HG02973 (cell line): ENCODE data around the gene DUSP9.

Source experiments
- ATAC-seq: cut with Tn5 transposase; IDR thresholded peaks from one replicate; pipeline ENCODE4 v1.9.1; 2021; ENCODE audit warnings: moderate library complexity; ENCODE audit not compliant: unreplicated experiment

DUSP9 gene

DNA sequence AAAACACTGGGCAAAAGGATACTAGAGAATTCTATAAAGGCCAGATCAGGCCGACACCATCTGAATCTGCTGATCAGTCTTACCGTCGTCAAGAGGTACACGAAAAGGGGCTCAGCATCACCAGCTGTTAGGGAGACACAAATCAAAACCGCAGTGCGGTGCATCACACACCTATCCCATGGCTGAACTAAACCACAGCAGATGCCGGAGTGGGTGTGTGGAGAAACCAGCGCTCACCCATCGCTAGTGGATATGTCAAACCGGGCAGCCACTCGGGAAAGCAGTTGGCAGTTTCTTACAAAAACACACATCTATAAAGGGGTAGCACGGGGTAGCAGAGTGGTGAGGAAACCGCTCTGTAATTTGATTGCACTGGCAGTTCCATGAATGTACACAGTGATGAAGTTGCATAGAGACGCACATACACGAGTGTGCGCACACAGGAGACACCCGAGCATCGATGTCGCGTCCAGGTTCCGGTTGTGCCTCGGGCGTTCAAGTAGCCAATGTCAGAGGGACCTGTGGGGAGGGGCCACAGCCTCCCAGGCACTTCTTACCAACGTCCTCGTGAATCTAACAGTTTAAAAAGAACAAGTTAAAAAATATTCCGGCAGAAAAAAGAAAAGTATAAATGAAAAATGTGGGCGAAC, 24.9 kb upstream of the DUSP9 start:
- ATAC-seq, result no peak

DNA sequence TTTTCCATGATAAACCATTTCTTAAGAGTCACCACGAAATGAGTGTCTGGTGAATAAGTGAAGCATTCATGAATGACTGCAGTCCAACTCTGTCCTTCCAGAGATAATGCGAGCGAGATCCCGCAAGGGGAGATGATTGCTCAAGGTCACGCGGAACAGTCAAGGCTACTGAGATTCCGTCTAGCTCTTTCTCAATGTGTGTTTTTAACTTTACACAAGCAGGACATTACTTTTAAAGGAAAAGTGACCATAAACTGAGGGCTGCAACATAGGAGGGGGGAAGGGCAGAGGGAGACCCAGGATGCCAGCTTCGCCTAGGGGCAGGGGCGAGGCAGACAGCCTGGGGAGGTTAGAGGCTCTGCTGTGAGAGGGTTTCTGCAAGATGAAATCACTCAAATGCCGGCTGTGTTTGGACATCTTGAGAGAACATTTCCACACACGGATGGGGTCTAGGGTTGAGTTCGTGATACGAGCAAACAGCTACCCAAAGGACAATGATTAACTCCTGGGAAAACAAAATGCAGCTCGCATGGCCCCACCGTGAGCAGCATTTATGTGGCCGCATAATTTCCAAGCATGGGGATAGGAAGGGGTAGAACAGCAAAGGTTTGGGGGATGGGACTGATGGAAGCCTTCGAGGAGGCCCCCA, 24.2 kb upstream of the DUSP9 start:
- no peak for ATAC-seq

DNA sequence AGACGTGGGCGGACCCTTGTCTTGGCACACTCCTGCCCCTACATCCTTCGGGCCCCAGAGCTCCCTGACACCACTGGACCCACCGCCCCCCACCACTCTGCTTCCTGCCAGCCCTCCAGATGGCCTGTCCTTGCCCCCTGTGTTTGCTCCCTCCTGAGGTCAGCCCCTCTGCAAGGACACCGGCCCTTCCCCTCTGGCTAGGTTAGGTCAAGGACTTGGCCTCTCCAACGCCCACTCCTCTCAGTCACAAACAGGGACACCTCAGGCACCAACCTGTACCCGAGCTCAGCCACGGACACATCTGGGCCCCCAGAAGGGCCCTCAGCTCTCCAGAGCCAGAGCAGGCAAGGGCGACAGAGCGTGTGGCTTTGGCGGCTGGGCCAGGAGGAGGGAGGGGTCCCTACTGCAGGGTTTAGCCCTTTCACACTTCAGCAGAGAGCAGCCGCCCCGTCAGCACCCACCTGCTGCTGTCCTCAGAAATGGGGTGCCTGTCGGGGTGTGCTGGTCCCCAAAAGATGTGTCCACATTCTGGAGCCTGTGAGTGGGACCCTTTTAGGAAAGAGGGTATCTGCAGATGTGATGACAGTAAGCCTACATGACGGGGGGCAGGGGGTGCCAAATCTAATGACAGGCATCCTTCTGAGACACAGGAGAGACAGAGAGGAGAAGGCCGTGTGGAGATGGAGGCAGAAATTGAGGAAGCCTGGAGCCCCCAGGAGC, 23.5 kb upstream of the DUSP9 start:
- no peak for ATAC-seq

DNA sequence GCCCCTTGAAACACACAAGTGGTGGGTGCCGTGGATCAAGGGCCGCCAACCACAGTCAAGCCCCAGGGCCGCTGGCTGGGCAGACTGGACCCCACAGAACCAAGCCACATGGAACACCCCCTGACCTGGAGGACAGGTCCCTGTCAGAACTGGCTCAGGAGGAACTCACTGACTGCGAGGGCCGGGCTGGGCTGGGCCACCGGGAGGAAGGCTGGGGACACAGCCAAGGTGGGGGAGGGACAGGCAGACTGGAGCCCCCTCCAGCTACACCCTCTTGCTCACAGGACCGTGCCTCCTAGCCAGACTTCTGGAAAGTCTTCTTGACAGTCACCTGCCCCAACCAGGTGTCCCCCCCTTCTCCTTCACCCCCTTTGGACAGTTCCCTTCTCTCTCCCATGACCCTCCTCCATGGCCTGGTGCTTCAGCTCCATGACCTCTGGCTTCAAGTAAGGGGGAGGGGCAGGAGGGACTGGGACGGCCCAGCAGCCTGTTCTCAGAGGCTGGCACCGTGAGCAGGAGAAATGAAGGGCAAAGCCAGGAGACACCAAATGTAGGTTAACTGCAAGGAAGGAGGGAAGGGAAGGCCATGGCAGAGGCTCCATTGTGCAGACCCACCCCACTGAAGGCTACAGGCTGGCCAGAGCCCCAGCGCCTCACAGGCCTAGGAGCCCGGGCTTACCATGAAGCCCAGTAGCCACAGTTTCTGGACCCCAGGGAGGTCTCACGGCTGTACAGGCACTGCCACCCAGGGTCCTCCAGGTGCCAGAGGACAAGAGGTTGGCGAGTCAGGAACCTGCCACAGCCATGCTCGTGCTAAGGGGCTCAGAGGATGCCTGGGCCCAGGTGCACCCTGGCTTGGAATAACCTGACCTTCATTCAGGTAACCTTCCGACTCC, 22.6 kb upstream of the DUSP9 start:
- ATAC-seq, result no peak

DNA sequence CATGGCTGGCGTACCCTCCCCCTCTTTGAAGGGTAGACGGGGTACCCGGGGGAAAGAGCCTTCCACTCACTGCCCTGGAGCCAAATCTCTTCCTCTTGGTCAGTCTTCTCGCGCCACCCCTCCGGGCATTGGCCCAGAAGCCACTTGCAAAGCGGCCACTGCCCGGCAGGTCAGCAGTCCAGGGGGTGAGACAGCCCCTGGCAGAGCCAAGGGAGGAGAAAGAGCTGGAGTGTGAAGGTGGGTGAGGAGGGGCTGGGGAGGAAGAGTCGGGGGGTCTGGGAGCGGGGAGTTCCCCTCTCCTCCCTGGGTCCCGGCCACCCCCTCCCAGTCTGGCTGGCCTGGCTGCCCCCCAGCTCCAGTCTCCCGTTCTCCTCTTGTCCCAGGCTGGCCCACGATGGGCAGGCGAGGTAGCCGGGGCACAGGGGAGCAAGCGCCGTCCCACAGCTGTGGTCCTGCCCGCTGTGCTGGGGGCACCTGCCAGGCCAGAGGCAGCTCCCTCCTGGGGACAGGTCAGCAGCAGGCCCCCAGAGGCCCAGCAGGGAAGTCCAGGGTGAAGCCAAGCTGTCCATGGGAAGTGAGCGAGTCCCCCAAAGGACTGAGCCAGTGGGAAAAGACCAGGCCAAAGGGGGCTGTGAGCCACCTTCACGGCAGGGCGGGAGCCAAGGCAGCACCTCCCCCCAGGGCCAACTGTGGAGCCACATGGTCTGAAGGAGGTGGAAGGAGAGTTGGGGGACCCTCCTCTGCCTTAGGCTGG, 21.6 kb upstream of the DUSP9 start:
- no peak for ATAC-seq

DNA sequence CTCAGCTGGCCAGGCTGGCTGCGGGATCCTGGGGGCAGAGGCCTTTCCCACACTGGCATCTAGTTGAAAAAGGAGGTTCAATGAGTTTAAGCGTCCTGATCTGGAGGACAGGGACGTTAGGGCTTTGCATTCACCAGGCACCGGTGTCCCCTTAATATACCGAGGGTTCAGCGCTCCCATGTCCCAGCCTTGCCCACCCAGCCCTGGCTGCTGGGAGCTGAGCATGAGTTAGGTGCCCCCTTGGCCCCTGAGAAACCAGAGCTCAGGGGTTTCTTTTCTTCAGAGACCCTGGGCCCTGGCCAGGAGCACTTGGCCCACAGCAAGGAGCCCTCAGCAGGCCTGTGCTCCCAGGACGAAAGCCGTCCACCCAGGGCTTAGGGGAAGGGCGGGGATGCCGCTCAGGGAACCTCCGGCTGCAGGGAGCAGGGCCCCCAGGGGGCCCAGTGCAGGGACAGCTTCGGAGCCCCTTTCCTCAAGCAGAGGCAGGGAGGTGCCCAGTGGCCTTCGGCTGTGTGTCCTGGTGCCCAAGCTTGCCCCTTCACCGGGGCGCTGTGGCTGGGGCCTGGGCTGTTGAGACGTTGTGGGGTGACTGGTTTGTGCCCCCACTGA, 20.9 kb upstream of the DUSP9 start:
- no peak for ATAC-seq

DNA sequence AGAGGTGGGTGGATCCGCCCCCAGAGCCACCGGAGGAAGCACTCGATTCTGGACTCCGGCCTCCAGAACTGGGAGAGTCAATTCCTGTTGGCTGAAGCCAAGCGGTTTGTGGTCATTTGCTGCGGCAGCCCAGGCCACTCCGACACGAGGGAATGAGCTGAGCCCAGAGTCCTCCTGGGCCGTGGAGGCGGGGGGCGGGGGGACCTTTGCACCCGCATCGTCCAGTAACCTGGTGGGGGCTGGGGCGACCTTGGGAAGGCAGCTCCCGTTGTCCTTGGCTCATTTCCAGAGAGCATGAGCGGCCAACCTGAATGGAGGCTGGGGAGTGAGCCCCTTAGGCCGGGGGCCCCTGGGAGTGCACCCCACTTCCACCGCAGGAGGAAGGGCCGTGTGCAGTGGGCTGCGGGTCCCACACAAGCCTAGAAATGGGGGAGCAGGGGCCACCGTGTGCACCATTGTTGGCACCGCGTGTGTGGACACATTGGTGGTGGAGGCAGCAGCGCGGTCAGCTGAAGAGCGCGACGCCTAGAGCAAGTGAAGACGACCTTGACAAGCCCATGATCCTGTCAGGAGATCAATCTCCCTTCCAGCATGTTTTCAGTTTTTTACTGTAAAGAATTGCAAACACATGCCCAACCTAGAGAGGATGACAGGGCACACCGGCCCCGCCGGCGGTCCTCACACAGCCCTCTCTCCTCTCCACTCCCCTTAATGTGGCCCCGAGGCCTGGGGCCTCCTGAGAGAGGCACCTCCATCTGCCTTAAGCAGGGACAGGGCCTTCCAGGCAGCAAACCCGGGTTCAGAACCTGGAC, 19.9 kb upstream of the DUSP9 start:
- ATAC-seq, result no peak

DNA sequence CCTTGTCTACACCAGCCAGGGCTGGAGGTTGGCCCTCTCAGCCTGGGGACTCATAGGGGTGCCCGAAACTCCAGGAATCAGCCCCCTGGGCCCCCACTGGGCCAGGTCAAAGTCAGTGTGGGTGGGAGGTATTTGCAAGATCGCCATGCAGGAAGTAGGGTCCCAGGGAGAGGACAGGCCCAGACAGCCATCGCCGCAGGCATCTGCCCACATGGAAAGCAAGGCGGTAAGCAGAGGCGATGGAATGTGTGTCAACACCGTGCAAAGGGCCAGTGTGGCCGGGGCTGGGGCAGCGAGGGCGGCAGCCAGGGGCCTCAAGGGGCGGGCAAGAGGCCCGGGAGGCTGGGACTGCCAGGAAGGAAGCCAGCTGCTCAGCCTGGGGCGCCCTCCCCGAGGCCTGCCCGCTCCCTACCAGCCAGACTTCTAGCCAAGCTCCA, 19.3 kb upstream of the DUSP9 start:
- ATAC-seq, result no peak

DNA sequence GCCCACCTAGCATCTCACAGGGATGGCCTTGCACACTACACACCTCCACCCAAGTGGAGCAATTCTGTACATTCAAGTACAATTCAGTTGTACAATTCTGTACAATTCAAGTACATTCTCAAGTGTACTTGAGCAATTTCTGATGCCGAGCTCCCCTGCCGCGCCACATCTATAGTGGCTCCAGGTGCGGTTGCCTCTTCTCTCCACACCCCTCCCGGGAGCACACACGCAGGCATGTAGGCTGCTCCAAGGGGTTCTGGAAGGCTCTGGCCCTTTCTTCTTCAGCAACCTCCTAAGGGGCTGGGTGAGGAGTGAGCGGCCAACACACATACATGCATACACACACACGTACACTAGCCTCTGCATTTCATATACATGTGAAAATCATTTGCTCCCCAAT, 18.9 kb upstream of the DUSP9 start:
- ATAC-seq, result no peak

DNA sequence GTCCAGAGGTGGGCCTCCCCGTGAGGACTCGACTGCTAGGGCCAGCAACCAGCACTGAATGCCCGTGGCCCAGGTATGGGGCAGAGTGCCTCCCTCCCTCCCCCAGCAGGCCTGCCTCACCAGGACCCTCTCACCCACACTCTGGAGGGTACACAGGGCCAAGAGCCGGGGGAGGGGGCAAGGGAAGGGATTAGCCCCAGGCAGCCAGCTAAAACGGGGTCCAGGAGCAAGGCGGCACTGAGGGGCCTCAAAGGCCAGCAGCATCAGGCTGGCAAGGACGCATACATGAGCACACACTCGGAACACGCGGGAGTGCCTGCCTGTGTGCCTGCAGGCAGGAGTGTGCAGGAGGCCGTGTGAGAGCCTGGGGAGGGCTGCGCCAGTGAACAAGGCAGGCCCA, 18.3 kb upstream of the DUSP9 start:
- no peak for ATAC-seq

DNA sequence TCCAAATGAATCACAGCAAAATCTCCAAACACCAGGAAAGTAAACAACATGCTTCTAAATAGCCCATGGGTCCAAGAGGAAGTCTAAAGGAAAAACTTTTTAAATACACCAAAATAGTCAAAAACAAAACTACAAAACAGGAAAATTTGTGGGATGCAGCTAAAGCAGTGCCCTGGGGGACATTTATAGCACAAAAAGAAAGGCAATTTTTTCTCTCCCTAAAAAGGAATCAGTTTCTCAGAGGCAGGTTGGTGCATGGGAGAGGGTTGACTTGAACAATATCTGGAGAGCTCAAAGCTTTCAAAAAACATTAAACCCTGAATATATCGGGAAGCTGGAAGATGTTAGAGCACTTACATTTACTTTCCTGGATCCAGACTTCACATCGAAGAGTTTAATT, 15.7 kb upstream of the DUSP9 start:
- ATAC-seq, result no peak

DNA sequence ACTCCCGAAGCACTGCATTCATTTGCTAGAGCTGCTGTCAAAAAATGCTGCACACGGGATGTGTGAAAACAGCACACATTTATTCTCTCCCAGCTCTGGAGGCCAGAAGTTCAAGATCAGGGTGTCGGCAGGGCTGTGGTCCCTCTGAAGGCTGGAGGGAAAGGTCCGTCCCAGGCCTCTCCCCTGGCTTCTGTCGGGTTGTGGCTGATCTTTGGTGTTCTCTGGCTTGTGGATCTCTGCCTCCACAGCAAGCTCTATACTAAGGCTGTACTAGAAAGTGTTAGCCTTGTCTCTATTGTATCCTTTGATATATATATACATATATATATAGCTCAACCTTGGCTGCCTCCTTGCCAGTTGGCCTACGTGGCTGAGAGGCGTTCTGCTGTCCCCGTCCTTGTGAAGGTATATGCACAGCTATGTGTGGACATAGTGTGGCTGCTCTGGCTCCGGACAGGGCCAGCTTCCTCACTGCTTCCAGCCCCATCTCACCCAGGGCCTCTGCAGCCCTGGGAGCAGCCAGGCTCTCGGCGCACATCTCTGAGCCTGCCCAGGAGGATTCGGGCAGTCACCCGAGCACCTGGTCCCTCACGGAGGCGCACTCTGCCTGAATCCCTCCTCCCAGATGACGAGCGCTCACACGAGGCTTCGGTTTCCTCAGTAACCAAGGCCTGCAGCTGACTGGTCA, 15.0 kb upstream of the DUSP9 start:
- ATAC-seq, result no peak

DNA sequence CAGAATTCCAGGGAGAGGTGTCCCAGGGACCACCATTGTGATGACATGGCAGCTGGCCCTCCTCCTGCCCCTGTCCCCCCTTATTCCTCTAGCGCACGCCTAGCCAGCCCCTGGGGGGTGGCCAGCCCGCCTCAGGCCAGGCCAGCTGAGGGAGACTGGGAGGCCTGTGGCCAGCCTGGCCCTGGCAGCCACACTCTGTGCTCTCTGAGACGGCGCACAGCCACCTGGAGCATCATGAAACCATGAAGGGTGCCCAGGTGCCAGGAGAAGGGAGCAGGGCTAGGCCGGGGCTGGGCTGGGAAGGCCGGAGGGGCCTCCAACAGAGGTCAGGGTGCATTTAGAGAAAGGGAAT, 14.4 kb upstream of the DUSP9 start:
- no peak for ATAC-seq

DNA sequence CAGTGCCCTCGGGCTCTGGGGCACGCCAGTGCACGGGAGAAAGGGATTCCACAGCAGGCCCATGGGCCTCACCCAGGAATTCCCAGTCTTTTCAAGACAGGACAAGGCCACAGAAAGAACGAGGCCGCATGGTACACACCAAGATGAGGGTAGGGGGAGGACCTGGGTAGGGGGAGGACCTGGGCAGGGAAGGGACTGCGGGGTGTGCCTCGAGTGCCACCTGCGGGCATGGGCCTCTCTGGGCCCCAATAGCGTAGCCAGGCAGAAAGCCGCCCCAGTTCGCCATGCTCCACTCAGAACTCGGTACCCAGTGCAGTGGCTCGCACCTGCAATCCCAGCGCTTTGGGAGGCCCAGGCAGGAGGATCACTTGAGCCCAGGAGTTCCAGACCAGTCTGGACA, 14.0 kb upstream of the DUSP9 start:
- ATAC-seq, result no peak

DNA sequence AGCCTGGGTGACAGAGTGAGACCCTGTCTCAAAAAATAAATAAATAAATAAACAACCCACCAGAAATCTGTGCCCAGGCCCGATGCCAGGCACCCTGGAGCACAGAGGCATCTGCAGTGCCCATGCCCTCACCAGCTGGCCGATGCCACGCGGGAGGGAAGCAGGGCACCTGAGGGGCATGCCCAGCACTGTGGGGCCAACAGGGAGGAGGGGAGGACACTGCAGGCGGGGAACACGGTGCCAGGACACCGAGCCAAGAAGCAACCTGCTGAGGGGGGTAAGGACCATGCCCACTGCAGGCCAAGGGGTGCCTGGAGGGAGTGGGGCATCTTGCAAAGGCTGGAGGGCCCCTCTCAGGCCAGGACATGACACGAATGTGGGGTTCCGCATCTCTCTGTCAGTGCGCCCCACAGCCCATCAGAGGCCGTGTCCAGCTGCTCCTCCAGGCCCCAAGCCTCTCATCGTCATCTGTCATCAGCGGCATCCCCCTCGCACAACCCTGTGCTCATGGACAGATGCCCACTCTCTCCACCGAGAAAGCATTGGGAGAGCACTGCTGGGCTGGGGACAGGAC, 13.3 kb upstream of the DUSP9 start:
- no peak for ATAC-seq

DNA sequence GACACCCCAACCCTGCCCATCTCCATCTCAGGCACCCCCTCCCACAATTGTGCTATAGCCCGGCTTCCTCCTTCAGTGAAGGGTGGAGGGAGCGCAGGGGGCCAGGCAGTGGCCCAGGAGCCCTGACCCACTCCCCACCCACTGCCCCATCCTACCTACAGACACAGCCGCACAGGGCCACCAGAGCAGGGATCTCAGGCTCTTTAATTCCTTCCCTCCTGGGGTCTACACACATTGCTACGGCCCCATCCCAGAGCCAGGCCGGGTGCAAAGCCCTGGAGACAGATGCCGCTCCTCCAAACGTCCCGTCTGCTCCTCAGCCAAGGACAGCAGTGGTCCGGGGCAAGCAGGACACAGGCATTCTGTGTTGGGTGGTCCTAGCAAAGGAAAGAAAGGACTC, 12.8 kb upstream of the DUSP9 start:
- ATAC-seq, result no peak

DNA sequence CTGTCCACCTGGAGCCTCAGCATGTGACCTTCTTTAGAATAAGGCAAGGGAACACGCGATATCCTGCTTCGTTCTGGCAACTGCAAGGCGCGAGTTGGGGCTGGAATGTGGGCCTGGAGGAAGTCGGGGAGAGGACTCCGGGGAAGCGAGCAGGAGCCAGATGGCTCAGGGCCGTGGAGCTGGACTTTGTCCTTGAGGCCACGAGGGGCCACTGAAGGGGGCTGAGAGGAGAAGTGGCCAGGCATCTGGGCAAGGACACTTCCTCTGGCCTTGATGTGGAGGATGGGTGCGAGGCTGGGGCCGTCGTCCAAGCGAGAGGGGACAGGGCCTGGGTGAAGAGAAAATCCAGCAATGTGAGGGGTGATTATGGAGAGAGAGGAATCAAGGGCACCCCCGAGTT, 12.2 kb upstream of the DUSP9 start:
- ATAC-seq, result no peak

DNA sequence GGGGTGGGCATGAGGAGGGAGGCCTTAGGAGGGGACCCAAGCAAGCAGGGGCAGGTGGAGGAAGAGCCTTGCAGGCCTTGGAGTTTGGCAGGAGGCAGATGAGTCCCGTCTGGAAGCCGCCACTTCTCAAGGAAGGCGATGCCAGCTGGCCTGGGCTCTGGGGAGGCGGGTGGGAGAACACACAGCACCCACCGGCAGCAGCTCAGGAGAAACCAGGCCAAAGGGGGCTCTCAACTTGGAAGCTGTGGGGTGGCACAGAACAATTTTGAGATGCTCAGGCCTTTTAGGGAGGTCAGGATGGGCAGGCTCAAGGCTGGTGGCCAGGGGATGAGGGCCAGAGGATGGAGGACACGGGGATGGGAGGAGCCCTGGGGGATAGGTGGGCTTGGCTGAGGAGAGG, 11.6 kb upstream of the DUSP9 start:
- no peak for ATAC-seq
